Activated naive CD8-positive, alpha-beta T cell treated with anti-CD3 and anti-CD28 coated beads for 36 hours (primary cell): Measurements from ENCODE around the gene RBBP9. TPM values are rescaled to one million over a fixed set of nuclear protein-coding genes. Genes with fewer than 3 reads are reported as not detected.

ENCODE experiments used
- DNase-seq: peaks from one replicate; pipeline ENCODE4 v3.0.0; 2021
- H3K27ac Mint-ChIP-seq: one replicate; pipeline ENCODE4 v1.8.0; 2022; ENCODE audit warnings: mild to moderate bottlenecking, moderate library complexity, mixed read lengths
- H3K27me3 Mint-ChIP-seq: one replicate; pipeline ENCODE4 v1.8.0; 2022; ENCODE audit warnings: mild to moderate bottlenecking, mixed read lengths
- H3K36me3 Mint-ChIP-seq: one replicate; pipeline ENCODE4 v1.8.0; 2021; ENCODE audit warnings: mild to moderate bottlenecking, mixed read lengths
- H3K4me1 Mint-ChIP-seq: one replicate; pipeline ENCODE4 v1.8.0; 2021; ENCODE audit warnings: mixed read lengths
- H3K4me3 Mint-ChIP-seq: one replicate; pipeline ENCODE4 v1.8.0; 2022; ENCODE audit warnings: mild to moderate bottlenecking, moderate library complexity, mixed read lengths
- H3K9me3 Mint-ChIP-seq: one replicate; pipeline ENCODE4 v1.8.0; 2022; ENCODE audit warnings: mixed read lengths
- total RNA-seq, 2 experiments: library from RNA; stranded (reverse); gene quantifications; one replicate each; pipeline ENCODE4 v1.2.3, GENCODE V29; 2021

The RBBP9 gene
- total RNA-seq, 2 experiments from 2014 or later, result 17.9 to 18.3 TPM

GRCh38 chr20:18466894-18467730 lies 29.9 kb downstream of the RBBP9 start, which contains the start of the genes DZANK1 and POLR3F:
Gene DZANK1, minus strand, starts transcription at chr20:18467030. Its CDS starts 1,672 bp downstream, at chr20:18465358.
Gene POLR3F, plus strand, starts transcription at chr20:18467390. Its CDS starts 117 bp downstream, at chr20:18467507.
- peaks cover 12% of the 10 kb centered on the region for H3K4me1 Mint-ChIP-seq
- no peaks in the 10 kb centered on the region for H3K36me3 Mint-ChIP-seq
- no peaks in the 10 kb centered on the region for H3K9me3 Mint-ChIP-seq
- DNase-seq, result peak; percentile 94
- H3K4me3 Mint-ChIP-seq, result peak within 1 kb of the TSS; percentile 94
- peak within 1 kb of the TSS; percentile 91 for H3K27ac Mint-ChIP-seq
- H3K27me3 Mint-ChIP-seq, result no peaks in the 10 kb centered on the region

DNA sequence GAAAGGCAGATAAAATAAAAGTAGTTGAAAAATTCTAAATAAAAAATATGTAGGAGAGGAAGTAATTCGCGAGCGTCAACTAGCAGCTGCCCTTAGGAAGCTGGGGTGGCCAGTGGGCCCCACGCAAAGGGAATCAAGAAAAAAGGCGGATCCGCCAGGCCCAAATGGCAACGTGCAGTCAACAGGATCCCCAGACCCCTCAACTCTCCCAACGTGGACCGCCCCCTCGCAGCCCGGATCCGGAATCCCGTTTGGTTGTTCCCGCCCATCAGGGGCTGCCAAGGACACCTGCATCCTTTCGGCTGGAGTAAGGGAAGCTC lies 30.5 kb downstream of the RBBP9 start:
- DNase-seq, result no peak
- no peaks in the 10 kb centered on the region for H3K9me3 Mint-ChIP-seq
- peaks cover 12% of the 10 kb centered on the region for H3K4me1 Mint-ChIP-seq
- H3K27me3 Mint-ChIP-seq, result no peaks in the 10 kb centered on the region
- peak overlapping the region; percentile 94 for H3K4me3 Mint-ChIP-seq
- H3K27ac Mint-ChIP-seq, result peak overlapping the region; percentile 91
- H3K36me3 Mint-ChIP-seq, result no peaks in the 10 kb centered on the region

DNA sequence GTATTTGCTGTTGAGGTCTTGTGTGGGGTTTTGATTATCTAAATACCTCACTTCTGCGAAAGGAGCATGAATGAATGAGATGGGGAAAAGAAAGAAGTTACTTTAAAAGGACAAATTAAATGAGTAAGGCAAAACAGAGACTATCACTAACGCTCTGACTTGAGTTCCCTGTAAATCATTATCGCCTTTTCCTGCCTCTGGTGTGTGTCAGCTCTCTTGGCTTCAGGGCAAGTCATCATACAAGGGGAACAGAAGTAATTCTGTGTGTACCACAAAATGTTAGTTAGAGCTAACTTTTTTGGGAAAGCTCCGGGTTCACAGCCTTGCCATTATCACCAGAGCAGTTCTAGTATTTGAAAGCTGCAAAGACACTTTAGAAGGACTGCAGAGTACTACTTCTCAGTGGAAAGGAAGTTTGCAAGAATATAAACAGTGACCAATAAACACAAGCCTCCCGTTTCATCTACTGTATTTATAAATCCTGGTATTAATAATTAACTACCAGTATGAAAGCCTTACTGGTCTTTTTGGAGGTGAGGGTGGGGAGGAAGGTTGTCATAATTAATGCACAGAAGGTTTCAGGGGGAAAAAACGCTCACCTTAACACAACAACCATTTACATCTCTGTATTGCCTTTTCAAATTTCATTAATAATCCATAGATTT lies 31.4 kb downstream of the RBBP9 start:
- Mint-ChIP-seq H3K4me3 (peak overlapping the region; percentile 94), H3K9me3 (no peaks in the 10 kb centered on the region), H3K4me1 (peaks cover 12% of the 10 kb centered on the region), H3K27me3 (no peaks in the 10 kb centered on the region), H3K36me3 (no peaks in the 10 kb centered on the region), H3K27ac (no peak overlapping the region)
- DNase-seq, result no peak

GRCh38 chr20:18456600-18456999 lies 40.4 kb downstream of the RBBP9 start:
- Mint-ChIP-seq H3K36me3 (peaks cover 2% of the 10 kb centered on the region), H3K27ac (no peak overlapping the region), H3K4me3 (no peak overlapping the region), H3K27me3 (no peaks in the 10 kb centered on the region), H3K4me1 (no peaks in the 10 kb centered on the region), H3K9me3 (peaks cover 2% of the 10 kb centered on the region)
- DNase-seq, result no peak

DNA sequence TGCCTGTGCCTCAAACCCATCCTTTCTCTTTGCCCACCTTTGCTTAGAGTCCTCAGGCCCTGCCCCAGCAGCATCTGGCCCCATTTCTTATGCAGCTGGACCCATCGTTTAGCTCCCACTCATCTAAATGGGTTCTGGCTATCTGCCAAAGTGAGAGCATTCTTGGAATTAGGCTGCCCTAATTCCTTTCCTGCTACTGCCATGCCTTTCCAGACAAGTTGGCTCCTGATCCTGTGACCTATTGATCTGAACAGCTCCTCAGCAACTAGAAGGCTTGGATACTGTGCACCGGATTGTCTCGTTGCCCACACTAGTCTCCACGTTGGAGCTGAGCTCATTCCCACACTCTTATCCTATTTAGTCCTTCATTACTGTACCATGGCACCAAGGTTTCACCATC lies 53.1 kb downstream of the RBBP9 start:
- no peak for DNase-seq
- Mint-ChIP-seq H3K27ac (no peak overlapping the region), H3K36me3 (no peaks in the 10 kb centered on the region), H3K4me1 (no peaks in the 10 kb centered on the region), H3K27me3 (no peaks in the 10 kb centered on the region), H3K9me3 (no peaks in the 10 kb centered on the region), H3K4me3 (no peak overlapping the region)

DNA sequence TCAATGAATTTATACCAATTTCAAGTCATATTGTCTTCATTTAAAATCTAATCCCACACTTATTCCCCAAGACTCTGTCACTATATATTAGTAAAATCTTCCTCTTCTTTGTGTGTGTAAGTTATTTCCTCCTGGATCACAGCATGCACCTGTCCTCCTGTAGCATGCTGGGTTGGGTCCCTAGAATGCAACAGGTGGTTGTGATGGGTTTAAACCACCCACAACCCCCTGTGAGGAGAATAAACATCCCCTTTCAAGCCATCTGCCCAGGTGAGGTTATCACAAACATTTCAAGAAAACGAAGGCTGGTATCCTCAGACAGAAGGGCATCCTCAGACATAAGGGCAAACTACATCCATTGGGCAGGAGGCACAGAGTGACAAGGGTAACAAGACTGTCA lies 56.6 kb downstream of the RBBP9 start:
- Mint-ChIP-seq H3K4me3 (no peak overlapping the region), H3K9me3 (no peaks in the 10 kb centered on the region), H3K4me1 (peaks cover 2% of the 10 kb centered on the region), H3K27me3 (no peaks in the 10 kb centered on the region), H3K36me3 (no peaks in the 10 kb centered on the region), H3K27ac (no peak overlapping the region)
- no peak for DNase-seq

DNA sequence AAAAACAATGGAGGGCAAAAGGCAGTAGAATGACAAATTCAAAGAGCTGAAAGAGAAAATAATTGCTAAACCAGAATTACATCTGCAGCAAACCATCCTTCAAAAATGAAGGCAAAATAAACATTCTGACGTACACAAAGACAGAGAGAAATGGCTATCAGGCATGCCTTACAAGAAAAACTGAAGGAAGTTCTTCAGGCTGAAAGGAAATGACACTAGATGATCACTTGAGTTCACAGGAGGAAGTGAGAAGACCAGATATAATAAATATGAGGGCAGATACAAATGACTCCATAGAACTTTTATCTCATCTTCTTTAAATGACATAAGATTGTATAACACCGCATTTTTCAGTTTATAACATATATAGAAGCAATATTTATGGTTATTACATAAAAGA lies 60.2 kb downstream of the RBBP9 start:
- no peaks in the 10 kb centered on the region for H3K36me3 Mint-ChIP-seq
- H3K27ac Mint-ChIP-seq, result no peak overlapping the region
- DNase-seq, result no peak
- no peaks in the 10 kb centered on the region for H3K9me3 Mint-ChIP-seq
- H3K4me3 Mint-ChIP-seq, result no peak overlapping the region
- H3K4me1 Mint-ChIP-seq, result peaks cover 2% of the 10 kb centered on the region
- no peaks in the 10 kb centered on the region for H3K27me3 Mint-ChIP-seq

Other genes with a start within 250 kb of the RBBP9 start
- gene ZNF133, start 208.7 kb downstream of the RBBP9 start, total RNA-seq, result 1 to 10 TPM; 4.2 to 5.0 TPM
- gene DZANK1, start 30.2 kb downstream of the RBBP9 start, total RNA-seq, result 1 to 10 TPM; 1.7 to 1.9 TPM
- gene POLR3F, start 29.8 kb downstream of the RBBP9 start, total RNA-seq, result 10 to 100 TPM; 12.9 to 14.5 TPM
- gene SEC23B, start 10.7 kb upstream of the RBBP9 start, total RNA-seq, result 10 to 100 TPM; 81.9 to 92.0 TPM
- 10 to 100 TPM; 53.7 to 61.1 TPM for gene SMIM26, start 70.2 kb upstream of the RBBP9 start, total RNA-seq
- gene DTD1, start 90.8 kb upstream of the RBBP9 start, total RNA-seq, result 10 to 100 TPM; 48.4 to 52.5 TPM